Duodenal mucosa (tissue), 2 donors: ENCODE results near the gene GPN3.

Source experiments
- H3K27ac ChIP-seq: one replicate; pipeline ENCODE4 v1.7.0; 2013; ENCODE audit warnings: low read depth, low read length
- H3K27me3 ChIP-seq, 2 donors: one replicate each; pipeline ENCODE4 v1.7.0; 2013; ENCODE audit warnings: low read length in 2 of 2, control low read depth in 1 of 2; ENCODE audit not compliant: insufficient read depth in 2 of 2, control insufficient read depth in 1 of 2
- H3K36me3 ChIP-seq, 2 donors: one replicate each; pipeline ENCODE4 v1.7.0; 2013; ENCODE audit warnings: low read length in 2 of 2, control low read depth in 1 of 2; ENCODE audit not compliant: insufficient read depth in 2 of 2, control insufficient read depth in 1 of 2
- H3K4me1 ChIP-seq, 2 donors: one replicate each; pipeline ENCODE4 v1.7.0; 2013; ENCODE audit warnings: low read length in 2 of 2, control low read depth in 1 of 2; ENCODE audit not compliant: insufficient read depth in 2 of 2, control insufficient read depth in 1 of 2
- H3K4me3 ChIP-seq, 2 donors: one replicate each; pipeline ENCODE4 v1.7.0; 2013; ENCODE audit warnings: low read length in 2 of 2, low read depth in 1 of 2
- H3K9ac ChIP-seq, 2 donors: one replicate each; pipeline ENCODE4 v1.7.0; 2013; ENCODE audit warnings: low read length in 2 of 2, low read depth in 1 of 2
- H3K9me3 ChIP-seq, 2 donors: one replicate each; pipeline ENCODE4 v1.7.0; 2013; ENCODE audit warnings: low read length in 2 of 2, control low read depth in 1 of 2; ENCODE audit not compliant: control insufficient read depth in 1 of 2

The GPN3 gene

DNA sequence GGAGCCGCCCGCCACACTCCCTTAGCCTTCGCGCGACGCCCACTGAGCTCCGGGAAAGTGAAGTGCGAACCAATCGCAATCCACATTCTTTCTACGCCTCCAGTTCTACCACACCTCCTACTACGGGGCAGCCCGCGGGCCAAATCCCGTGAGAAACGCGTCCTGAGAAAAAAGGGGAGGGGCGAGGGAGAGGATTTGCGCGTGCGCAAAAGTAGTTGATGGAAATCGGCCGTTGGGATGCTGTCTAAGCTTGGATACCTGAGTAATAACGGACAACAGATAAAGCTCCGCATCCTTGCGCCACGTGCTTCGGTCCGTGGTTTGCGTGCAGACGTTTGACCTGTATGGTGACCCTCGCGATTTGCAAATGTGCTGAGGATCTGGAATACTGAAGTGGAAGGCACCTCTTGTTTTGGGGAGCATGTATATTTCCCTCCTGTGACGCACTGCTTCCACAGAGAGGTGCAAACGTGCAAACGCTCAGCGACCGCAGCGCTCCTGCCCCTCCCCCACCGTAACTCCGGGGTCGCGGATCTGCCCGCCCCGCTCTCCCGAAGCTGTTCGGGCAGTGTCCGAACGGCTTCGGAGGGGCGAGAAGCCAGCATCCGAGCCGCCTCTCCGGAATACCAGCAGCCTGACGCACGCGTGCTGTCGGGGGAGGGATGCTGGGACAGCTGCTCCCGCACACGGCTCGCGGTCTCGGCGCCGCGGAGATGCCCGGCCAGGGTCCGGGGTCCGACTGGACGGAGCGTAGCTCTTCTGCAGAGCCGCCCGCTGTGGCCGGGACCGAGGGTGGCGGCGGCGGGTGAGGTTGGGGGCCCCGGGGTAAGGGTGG, at the start of gene GPN3, which contains the start of gene FAM216A:
Gene GPN3 (minus strand): TSS at position 44 of the 835 bp plus-strand sequence. CDS start 54 bp downstream, outside the sequence.
Gene FAM216A (plus strand): TSS at position 632 of the 835 bp plus-strand sequence. CDS start 31 bp downstream, at position 663.
- H3K27ac ChIP-seq = peak within 1 kb of the TSS; percentile 73
- H3K27me3 ChIP-seq = no peaks in the 10 kb centered on the region
- no peaks in the 10 kb centered on the region for H3K9me3 ChIP-seq
- peaks cover 4 to 10% of the 10 kb centered on the region in 2 donors for H3K36me3 ChIP-seq
- H3K4me1 ChIP-seq = peaks cover 5 to 16% of the 10 kb centered on the region in 2 donors
- H3K4me3 ChIP-seq = peak within 1 kb of the TSS; percentile 94 to 97
- H3K9ac ChIP-seq = peak within 1 kb of the TSS; percentile 78 to 89

DNA sequence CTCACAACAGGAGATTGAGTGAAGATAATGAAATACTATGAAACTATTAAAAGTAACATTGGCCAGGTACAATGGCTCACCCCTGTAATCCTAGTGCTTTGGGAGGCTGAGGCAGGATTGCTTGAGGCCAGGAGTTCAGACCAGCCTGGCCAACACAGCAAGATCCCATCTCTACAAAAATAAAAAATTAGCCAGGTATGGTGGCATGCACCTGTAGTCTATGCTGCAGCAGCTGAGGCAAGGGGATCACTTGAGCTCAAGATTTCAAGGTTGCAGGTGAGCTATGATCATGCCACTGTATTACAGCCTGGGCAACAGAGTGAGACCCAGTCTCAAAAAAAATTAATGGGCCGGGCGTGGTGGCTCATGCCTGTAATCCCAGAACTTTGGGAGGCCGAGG, 48.9 kb upstream of the GPN3 start:
- H3K4me1 ChIP-seq = no peaks in the 10 kb centered on the region
- H3K27ac ChIP-seq = no peak overlapping the region
- no peaks in the 10 kb centered on the region for H3K9me3 ChIP-seq
- no peaks in the 10 kb centered on the region for H3K27me3 ChIP-seq
- no peak overlapping the region for H3K4me3 ChIP-seq
- no peaks in the 10 kb centered on the region for H3K36me3 ChIP-seq
- no peak overlapping the region for H3K9ac ChIP-seq

DNA sequence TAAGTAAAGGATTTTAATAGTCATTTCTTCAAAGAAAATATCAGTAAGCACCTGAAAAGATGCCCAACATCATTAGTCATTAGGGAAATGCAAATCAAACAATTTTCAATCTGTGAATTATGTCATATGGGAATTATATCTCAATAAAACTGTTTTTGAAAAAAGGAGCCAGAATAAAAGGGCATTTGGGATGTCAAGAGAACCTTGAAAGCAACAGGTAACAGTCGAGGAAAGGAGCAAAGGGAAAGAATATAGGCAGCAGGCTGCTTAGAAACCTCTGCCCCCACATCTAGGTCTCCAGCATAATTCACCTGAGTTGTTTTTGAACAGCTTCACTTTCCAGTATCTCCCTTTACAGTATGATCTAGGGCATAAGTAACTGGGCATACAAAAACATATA, 46.3 kb upstream of the GPN3 start:
- H3K4me3 ChIP-seq = no peak overlapping the region
- no peak overlapping the region for H3K9ac ChIP-seq
- H3K9me3 ChIP-seq = no peaks in the 10 kb centered on the region
- H3K27me3 ChIP-seq = no peaks in the 10 kb centered on the region
- no peak overlapping the region for H3K27ac ChIP-seq
- H3K36me3 ChIP-seq = no peaks in the 10 kb centered on the region
- H3K4me1 ChIP-seq = no peaks in the 10 kb centered on the region

DNA sequence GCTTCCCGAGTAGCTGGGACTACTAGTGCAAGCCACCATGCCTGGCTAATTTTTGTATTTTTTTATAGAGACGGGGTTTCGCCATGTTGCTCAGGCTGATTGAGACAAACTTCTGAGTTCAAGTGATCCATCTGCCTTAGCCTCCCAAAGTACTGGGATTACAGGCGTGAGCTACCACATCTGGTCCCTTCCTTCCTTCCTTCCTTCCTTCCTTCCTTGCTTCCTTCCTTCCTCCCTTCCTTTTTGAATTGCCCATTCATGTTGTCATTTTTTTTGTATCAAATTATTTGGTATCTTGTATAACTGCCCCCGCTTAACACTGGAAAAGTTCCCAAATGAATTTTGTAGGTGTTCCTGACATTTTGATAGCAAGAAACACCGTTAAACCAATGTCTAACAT, 45.8 kb upstream of the GPN3 start:
- Histone ChIP-seq H3K4me1 (no peaks in the 10 kb centered on the region), H3K4me3 (no peak overlapping the region), H3K9ac (no peak overlapping the region), H3K36me3 (no peaks in the 10 kb centered on the region), H3K9me3 (no peaks in the 10 kb centered on the region), H3K27ac (no peak overlapping the region), H3K27me3 (no peaks in the 10 kb centered on the region)

DNA sequence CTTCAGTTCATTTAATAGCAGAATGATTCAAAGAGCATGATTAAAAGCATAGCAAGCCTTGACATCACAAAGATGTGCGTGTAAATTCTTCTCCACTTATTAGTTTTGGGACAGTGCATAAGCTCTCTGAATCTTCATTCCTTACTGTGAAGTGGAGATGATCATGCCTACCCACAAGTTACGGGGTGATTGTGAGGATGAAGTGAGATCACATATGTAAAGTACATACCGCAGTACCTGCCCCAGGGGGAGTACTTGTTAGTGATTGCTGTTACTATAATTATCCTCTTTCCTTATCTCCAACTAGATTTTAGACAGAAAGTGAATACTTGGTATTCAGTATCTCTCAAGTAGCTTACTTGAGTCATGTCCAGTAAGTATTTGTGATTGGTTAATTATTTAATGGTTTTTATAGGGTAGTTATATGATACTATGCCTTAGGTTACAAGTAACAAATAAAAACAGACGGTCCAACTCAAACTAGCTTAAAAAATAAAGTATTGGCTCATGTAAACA, 40.1 kb upstream of the GPN3 start:
- H3K9ac ChIP-seq = no peak overlapping the region
- H3K36me3 ChIP-seq = no peaks in the 10 kb centered on the region
- H3K27ac ChIP-seq = no peak overlapping the region
- no peaks in the 10 kb centered on the region for H3K9me3 ChIP-seq
- H3K27me3 ChIP-seq = no peaks in the 10 kb centered on the region
- no peaks in the 10 kb centered on the region for H3K4me1 ChIP-seq
- no peak overlapping the region for H3K4me3 ChIP-seq

DNA sequence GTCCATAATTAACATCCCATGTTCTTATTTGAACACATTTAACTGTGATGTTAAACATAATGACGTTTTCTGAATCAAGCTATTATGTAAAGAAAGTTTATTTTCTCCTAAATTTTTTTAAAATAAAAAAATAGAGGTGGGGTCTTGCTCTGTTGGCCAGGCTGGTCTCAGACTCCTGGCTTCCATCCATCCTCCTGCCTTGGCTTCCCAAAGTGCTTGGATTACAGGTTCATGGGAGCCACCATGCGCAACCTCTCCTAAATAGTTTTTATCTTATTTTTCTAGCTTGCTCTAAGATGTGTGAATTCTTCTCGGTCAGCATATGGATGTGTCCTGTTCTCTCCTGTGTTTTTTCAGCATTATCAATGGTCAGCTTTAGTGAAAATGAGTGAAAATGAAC, 37.3 kb upstream of the GPN3 start:
- Histone ChIP-seq H3K9me3 (no peaks in the 10 kb centered on the region), H3K9ac (no peak overlapping the region), H3K27me3 (no peaks in the 10 kb centered on the region), H3K27ac (no peak overlapping the region), H3K36me3 (no peaks in the 10 kb centered on the region), H3K4me3 (no peak overlapping the region), H3K4me1 (peaks cover 7 to 8% of the 10 kb centered on the region in 2 donors)

DNA sequence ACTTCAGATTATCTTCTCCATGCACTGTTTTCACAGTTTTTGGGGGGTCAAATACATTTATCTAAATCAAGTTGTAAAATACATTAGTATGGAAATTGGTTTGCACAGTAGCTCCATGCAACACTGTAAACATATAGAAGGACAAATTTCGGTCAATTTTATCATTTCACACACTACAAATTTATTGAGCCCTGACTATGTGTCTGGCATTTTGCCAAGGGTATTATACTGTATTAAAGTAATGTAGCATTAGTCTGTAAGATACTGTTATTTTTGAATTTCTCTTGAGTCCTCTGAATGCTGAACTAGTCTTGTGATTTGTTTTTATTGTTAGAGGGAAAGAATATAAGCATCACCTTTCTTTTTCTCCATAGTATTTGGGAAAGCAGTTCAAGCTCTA, 35.4 kb upstream of the GPN3 start:
- no peaks in the 10 kb centered on the region for H3K27me3 ChIP-seq
- no peak overlapping the region for H3K27ac ChIP-seq
- no peaks in the 10 kb centered on the region for H3K9me3 ChIP-seq
- no peaks in the 10 kb centered on the region for H3K36me3 ChIP-seq
- H3K4me1 ChIP-seq = peaks cover 11% of the 10 kb centered on the region in 2 donors
- H3K9ac ChIP-seq = no peak overlapping the region
- H3K4me3 ChIP-seq = no peak overlapping the region

DNA sequence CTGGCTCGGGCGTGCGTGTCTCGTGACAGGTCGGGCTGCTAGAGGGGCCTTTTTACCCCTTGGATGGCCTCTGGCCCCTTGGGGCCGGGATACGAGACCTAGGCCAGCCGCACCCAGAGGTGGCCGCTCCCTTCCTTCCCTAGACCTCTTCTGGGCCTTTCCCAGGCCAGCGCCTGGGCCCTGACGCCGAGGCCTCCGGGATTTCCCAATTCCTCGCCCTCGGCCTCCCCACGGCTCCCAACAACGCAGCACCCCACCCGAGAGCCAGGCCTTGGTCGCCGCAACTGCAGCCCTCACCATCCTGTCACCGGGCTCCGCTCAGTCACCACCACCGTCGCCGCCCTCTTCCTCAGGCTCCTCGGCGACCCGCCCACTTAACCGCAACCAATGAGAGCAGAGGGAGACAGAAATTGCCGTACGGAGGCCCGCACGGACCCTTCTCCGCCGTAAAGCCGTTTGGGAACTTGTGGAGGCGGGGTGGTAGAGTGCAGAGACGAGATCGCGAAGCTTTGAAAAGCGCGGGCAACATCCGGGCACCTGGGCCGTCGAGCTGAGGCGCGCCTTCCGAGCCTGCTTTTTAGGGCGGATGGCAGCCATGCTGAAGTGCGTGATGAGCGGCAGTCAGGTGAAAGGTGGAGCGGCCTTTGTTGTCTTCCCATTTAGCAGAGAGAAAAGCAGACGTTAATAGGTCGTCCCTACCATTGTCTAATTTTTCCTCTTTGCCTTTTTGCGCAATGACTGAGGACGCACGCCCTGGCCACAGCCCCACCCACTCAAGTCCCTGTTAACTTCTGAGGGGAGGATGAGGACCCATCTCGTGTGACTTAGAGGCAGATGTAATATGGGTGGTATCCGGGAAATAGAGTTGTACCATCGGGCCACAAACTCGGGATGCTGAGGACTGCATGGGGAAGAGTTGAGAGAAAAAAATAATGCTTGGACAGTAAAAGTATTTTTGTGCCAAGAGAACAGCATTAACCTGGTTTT, 34.0 kb upstream of the GPN3 start, which contains the start of the genes RAD9B and VPS29:
Gene RAD9B (plus strand): TSS at position 580 of the 987 bp plus-strand sequence. CDS start 7 bp downstream, at position 587.
Gene VPS29 (minus strand): TSS at position 360 of the 987 bp plus-strand sequence. CDS start 60 bp downstream, at position 300.
- Histone ChIP-seq H3K36me3 (no peaks in the 10 kb centered on the region), H3K27ac (peak within 1 kb of the TSS; percentile 88), H3K4me1 (peaks cover 11% of the 10 kb centered on the region in 2 donors), H3K9ac (peak within 1 kb of the TSS; percentile 86 to 97), H3K27me3 (no peaks in the 10 kb centered on the region), H3K4me3 (peak within 1 kb of the TSS; percentile 91 to 98), H3K9me3 (no peaks in the 10 kb centered on the region)

DNA sequence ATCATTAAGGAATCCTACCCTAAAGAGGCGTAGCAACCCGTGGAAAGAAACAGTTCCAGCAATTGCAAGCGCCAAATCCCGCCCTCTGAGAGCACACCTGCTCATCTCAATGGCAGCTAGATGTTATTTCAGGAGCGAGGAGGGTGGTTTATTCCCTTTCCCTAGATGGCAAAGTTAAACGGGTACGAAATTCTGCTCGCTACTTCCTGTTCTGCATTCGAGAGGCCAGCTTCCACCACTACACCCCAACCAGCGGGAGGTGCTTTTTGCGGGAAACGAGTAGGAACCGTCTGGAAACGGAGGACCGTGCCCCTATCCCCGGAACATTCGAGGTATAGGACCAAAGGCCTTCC, 33.3 kb upstream of the GPN3 start:
- Histone ChIP-seq H3K36me3 (no peaks in the 10 kb centered on the region), H3K27me3 (no peaks in the 10 kb centered on the region), H3K9ac (peak overlapping the region; percentile 86 to 97), H3K27ac (peak overlapping the region; percentile 88), H3K4me3 (peak overlapping the region; percentile 91 to 98), H3K9me3 (no peaks in the 10 kb centered on the region), H3K4me1 (peaks cover 11% of the 10 kb centered on the region in 2 donors)
